GM12864 (cell line): ENCODE measurements around the gene FBXO39.
"Not testable (repeated sequence)": the region's sequence is repeated elsewhere in the genome, so short reads cannot be mapped to it uniquely, and the experiment has no call there.

ENCODE experiments used
- DNase-seq: peaks from one replicate; pipeline ENCODE4 v3.0.0-alpha.2; 2011; ENCODE audit warnings: low read depth
- H3K4me3 ChIP-seq: 2 replicates; pipeline ENCODE4 v1.5.1; 2011; ENCODE audit warnings: mild to moderate bottlenecking, low read depth, low read length, control low read depth
- CTCF ChIP-seq: IDR thresholded peaks from 2 replicates; pipeline ENCODE4 v1.5.1; 2011; ENCODE audit warnings: low read depth, mild to moderate bottlenecking, moderate library complexity, low read length, control low read depth, inconsistent platforms; ENCODE audit errors: missing control alignments

FBXO39 gene

DNA sequence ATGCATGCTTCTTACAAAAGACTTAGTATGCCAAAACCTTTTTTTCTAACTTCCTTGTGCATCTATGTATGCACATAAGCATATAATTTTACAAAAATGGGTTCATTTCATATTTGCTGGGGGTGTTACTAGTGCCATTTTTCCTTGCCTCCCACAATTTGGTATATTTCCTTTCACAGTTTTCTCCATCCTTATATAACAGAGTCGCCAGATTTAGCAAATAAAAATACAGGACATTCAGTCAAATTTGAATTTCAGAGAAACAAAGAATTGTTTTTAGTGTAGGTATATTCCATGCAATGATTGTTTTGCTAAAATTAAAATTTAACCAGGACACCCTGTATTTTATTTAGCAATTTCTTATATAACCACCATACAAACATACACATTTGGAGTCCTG, 4.0 kb upstream of the FBXO39 start:
- no peak for TF ChIP-seq CTCF
- H3K4me3 ChIP-seq = no peak overlapping the region
- DNase-seq = no peak

- not testable (repeated sequence) for H3K4me3 ChIP-seq, DNase-seq
These were observed 1.1 kb upstream of the FBXO39 start for GRCh38 chr17:6774906-6775305.

GRCh38 chr17:6779411-6779810, 3.4 kb downstream of the FBXO39 start:
- DNase-seq = no peak
- H3K4me3 ChIP-seq = no peak overlapping the region
- no peak for TF ChIP-seq CTCF

DNA sequence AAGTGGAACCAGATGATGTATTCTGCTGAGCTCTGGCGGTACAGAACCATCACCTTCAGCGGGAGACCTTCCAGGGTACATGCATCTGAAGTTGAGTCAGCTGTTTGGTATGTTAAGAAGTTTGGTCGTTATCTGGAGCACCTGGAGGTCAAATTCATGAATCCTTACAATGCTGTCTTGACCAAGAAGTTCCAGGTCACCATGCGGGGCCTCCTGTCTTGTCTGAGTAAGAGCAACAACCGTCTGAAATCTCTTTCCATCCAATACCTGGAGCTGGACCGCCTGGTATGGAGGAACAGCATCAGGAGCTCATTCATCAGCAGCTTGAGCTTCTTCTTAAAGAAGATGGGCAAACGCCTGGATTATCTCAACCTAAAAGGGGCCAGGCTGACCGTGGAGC, 4.0 kb downstream of the FBXO39 start:
- no peak for TF ChIP-seq CTCF
- H3K4me3 ChIP-seq = no peak overlapping the region
- DNase-seq = no peak

GRCh38 chr17:6780886-6781285, 4.9 kb downstream of the FBXO39 start:
- TF ChIP-seq CTCF = no peak
- no peak overlapping the region for H3K4me3 ChIP-seq
- DNase-seq = no peak

GRCh38 chr17:6782244-6782643, 6.2 kb downstream of the FBXO39 start:
- TF ChIP-seq CTCF = no peak
- no peak overlapping the region for H3K4me3 ChIP-seq
- no peak for DNase-seq

DNA sequence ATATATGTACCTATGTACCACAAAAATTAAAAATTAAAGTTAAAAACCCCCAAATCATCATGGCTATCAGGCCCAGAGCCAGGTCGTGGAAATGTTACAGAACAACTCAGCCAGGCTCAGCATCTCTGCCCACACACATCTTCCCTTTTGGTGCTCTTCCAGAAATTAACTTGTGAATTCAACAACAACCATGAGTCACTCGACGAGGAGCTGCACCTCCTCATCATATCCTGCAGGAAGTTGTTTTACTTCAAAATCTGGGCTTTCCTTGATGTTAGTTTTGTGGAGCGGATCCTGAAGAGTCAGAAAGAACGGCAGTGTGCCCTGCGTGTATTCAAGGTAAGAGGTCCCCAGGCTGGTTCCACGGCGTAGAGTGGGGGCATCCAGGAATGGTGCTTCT, 10.6 kb downstream of the FBXO39 start:
- H3K4me3 ChIP-seq = no peak overlapping the region
- no peak for DNase-seq
- TF ChIP-seq CTCF = no peak
